ENCODE results near the gene SLC6A17.

Gene SLC6A17

GRCh38 chr1:110223581-110223980 is 73.3 kb downstream of the SLC6A17 start:
- no peak for DNase-seq

- DNase-seq, result no peak
Observed at GRCh38 chr1:110224240-110224995, 74.1 kb downstream of the SLC6A17 start.

- no peak for DNase-seq
Observed at GRCh38 chr1:110225212-110225611, 74.9 kb downstream of the SLC6A17 start.

GRCh38 chr1:110225756-110226404 is 75.6 kb downstream of the SLC6A17 start:
- no peak for DNase-seq

GRCh38 chr1:110227774-110228173 is 77.5 kb downstream of the SLC6A17 start:
- no peak for DNase-seq

- DNase-seq, result no peak
Observed at GRCh38 chr1:110228381-110228780, 78.1 kb downstream of the SLC6A17 start.

- DNase-seq, result no peak
Observed at GRCh38 chr1:110228869-110229268, 78.6 kb downstream of the SLC6A17 start.

- no peak for DNase-seq
Observed at GRCh38 chr1:110229348-110230001, 79.2 kb downstream of the SLC6A17 start.

GRCh38 chr1:110230381-110231199 is 80.3 kb downstream of the SLC6A17 start:
- DNase-seq, result no peak

GRCh38 chr1:110233861-110234260 is 83.6 kb downstream of the SLC6A17 start:
- DNase-seq, result no peak

- DNase-seq, result no peak
Observed at GRCh38 chr1:110234691-110235090, 84.4 kb downstream of the SLC6A17 start.

GRCh38 chr1:110235181-110235833 is 85.0 kb downstream of the SLC6A17 start:
- DNase-seq, result no peak

GRCh38 chr1:110235834-110236682 is 85.8 kb downstream of the SLC6A17 start:
- DNase-seq, result no peak

GRCh38 chr1:110237386-110238152 is 87.3 kb downstream of the SLC6A17 start:
- DNase-seq, result no peak

- no peak for DNase-seq
Observed at GRCh38 chr1:110239441-110240430, 89.4 kb downstream of the SLC6A17 start.

- no peak for DNase-seq
Observed at GRCh38 chr1:110240476-110241210, 90.3 kb downstream of the SLC6A17 start.

- DNase-seq, result no peak
Observed at GRCh38 chr1:110241516-110241915, 91.2 kb downstream of the SLC6A17 start.

- DNase-seq, result no peak
Observed at GRCh38 chr1:110242062-110242461, 91.8 kb downstream of the SLC6A17 start.

- DNase-seq, result no peak
Observed at GRCh38 chr1:110242731-110243130, 92.4 kb downstream of the SLC6A17 start.

Data from hippocampal formation (tissue), 2 donors.